Fibroblast of the conjunctiva (primary cell): Measurements from ENCODE around the gene ABR.
A peak's percentile ranks its signal among the peaks of the same experiment; 100 is the strongest.
"Not testable (repeated sequence)": the region's sequence is repeated elsewhere in the genome, so short reads cannot be mapped to it uniquely, and the experiment has no call there.

Experiments
- DNase-seq: peaks from one replicate; pipeline ENCODE4 v3.0.0-alpha.2; 2010; ENCODE audit warnings: low read depth

Gene ABR

DNA sequence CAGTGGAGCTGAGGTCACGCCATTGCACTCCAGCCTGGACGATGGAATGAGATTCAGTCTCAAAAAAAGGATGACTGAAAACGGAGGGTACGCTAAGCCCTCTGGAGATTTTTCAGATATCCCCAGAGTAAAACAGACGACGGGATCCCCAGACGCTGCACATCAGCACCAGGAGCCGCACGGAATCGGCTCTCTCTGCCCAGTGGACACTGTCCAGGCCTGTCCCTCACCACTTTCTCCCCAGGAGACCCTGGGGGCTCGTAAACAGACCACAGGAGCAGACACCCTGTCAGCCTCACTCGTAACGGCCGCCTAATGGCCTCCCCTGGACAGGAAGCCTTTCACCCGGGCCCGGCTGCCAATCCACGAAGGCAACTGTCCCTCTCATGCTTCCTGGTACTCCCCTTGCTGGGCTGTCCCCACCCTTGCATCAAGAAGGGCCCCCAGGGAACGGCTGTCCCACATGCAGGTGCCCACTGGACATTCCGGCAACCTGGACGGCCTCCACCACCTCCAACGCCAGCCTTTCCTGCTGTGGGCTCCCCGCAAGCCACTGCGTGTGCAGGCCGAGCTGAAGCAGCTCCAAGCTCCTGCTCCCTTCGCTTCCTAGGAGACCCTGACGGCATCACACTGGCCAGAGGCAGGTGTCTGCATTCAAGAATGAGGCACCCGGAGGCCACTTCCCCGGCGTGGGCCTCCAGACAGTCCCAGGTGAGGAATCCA, 108.5 kb downstream of the ABR start:
- no peak for DNase-seq

DNA sequence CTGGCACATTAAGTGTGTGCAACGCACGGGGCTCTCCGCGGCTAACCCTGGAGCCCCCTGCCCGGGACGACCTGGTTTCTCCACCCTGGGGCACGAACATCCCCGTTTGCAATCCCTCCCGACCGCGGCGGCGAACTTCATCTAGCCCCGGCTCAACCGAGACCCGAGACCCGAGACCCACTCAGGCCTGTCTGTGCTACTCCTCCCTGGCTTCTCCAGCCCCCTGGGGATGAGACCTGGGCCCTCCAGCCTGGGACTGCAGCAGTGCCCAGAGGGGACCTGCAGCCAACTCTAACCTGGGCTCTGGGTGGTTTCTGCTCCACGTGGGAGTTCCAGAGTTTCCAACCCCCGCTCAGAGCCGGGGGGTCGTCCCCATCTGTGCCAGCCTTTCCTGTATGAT, 109.4 kb downstream of the ABR start:
- no peak for DNase-seq

DNA sequence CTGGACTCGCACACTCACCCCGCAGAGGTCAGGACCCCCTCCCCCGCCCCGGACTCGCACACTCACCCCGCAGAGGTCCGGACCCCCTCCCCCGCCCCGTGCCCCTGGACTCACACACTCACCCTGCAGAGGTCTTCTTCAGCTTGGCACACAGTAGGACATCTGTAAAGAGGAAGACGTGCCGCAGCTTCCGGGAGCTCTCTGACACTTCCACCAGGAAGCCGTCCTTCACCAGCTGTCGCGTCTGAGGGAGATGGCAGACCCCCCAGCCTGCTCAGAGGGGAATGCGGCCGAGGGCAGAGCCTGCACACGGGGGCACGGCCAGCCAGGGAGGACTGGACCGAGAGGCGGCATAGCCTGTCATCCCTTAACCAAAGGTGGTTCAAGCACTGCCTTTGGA, 109.9 kb downstream of the ABR start:
- DNase-seq, result no peak

DNA sequence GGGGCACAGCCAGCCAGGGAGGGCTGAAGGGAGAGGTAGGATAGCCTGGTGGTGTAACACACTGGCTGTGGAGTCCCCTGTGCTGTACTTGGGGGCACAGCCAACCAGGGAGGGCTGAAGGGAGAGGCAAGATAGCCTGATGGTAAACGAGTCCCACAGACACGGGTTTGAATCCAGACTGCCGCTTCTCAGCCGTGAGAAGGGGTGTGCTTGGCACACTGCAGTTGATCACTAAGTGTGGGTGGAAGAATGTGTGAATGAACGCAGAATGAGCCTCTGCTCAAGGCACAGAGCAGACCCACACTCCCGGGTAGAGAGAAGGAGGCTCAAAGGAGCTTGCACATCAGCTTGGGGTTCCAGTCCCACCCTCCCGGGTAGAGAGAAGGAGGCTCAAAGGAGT, 111.4 kb downstream of the ABR start:
- no peak for DNase-seq

- DNase-seq, result no peak
Measured at GRCh38 chr17:1067282-1067956, 112.4 kb downstream of the ABR start.

GRCh38 chr17:1065416-1065815, 114.4 kb downstream of the ABR start:
- DNase-seq, result not testable (repeated sequence)

- peak; percentile 94 for DNase-seq
Measured at GRCh38 chr17:1060991-1061390, 118.8 kb downstream of the ABR start.

DNA sequence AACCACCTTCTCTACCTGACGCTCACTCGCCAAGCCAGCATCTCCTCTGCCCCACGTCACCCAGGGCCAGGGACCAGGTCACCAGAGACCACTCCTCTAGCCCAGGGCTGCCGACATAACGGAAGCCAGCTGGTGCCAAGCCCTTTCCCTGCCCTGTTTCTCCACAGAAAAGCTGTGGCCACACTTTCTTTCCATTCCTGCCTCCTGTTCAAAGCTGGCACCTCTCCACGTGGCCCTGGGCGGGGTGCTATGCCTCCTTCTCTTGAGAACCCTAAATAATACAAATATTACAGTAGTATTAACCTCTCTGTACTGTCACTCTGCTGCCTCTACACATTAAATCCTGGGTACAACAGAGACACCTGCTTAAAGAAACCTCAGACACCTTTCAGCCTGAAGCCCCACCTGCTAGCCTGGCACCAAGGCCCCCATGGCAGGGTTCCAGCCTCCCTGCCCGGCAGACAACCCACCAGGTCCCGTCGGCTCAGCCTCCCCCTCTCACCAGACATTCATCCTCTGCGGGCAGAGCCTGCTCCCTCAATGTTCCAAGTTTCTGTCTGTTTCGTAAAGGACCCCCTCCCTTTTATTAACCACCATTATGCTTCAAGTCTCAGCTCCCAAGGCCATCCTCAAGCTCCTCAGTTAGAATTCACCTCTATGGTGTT, 120.5 kb downstream of the ABR start:
- no peak for DNase-seq

- DNase-seq, result no peak
Measured at GRCh38 chr17:1058423-1059130, 121.2 kb downstream of the ABR start.

DNA sequence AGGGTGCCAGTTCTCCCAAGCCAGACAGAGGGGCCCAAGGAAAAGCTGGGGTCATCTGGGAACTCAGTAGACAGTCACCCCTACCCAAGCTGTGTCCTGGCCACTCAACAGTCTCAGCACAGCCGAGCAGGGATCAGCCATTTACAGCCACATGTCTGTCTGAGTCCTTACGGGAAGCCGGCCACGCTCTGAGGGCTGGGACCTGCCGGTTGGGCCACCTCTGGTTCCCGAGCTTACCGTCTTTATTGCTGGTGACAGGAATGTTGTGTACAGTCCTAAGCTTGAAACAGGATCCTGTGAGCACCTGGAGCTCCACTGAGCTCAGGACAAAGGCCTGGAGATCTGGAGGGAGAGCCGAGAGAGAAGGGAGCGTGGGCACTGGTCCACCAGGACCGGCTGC, 123.0 kb downstream of the ABR start:
- DNase-seq, result no peak

GRCh38 chr17:1055751-1056645, 123.8 kb downstream of the ABR start:
- peak; percentile 39 for DNase-seq

GRCh38 chr17:1055231-1055630, 124.5 kb downstream of the ABR start:
- no peak for DNase-seq

- DNase-seq, result no peak
Measured at GRCh38 chr17:1054656-1055055, 125.1 kb downstream of the ABR start.

DNA sequence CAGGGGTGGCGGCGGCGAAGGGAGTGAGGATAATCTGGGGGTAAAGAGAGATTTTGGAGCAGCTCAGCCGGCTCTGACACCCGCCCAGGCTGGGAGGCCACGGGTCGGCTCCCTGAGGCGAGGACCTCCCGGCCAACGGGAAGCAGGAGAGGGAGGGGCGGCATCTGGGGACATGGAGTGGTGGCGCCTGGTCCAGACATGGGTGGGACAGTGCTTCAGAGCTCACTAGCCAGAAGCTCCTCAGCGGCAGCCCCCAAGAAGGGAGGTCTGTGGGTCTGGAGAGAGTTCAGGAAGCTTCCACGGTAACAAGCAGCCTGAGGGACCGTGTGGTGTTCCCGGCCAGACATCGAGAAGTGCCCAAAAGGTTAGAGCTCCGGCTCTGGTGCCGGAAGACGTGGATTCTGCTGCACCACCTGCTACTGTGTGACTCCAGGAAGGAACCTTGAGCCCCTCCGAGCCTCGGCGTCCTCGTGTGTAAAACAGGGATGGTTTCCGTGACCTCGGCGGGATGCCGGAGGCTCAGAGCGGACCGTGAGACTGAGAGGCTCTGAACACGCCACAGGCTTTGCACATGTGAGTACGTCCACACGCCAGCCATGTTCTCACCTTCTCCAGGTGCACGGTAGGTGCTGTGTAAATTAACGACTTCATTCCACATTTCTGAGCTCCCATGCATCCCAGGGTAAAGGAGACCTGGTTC, 126.0 kb downstream of the ABR start:
- no peak for DNase-seq

- no peak for DNase-seq
Measured at GRCh38 chr17:1050996-1051925, 128.5 kb downstream of the ABR start.

GRCh38 chr17:1050246-1050995, 129.4 kb downstream of the ABR start:
- no peak for DNase-seq

DNA sequence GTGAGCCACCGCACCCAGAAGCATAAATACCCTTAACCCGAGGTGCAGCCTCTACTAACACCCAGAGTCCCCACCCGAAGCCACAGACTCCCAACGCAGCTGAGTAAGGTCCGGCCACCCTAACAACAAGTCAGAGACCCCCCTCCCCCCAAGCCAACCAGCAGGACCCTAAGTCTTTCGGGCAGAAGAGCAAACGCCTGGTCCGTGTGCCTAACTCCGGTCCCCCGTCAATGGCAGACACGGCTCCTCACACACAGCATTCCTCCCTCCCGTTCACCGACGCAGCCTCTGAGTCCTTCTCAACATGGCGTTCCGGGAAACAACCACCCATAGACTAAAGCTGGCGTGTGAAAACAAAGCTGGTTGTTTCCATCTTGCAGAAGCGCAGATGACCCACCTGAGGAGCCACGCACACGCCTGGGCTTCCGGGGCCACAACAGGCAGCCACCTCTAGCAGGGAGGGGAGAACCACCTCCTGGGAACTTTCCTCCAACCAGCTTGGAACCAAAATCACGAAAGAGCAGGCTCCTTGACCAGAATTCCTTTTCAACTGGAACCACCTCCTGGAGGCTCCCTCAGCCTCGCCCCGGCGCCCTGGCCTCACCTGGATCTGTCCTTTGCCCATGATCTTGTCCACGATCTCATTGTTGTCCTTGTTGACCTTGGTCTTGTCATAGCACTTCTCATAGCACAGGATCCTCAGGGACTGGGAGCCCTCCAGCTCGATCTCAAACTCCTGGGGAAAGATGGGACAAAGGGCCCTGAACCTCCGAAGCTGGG, 130.1 kb downstream of the ABR start:
- DNase-seq, result no peak

DNA sequence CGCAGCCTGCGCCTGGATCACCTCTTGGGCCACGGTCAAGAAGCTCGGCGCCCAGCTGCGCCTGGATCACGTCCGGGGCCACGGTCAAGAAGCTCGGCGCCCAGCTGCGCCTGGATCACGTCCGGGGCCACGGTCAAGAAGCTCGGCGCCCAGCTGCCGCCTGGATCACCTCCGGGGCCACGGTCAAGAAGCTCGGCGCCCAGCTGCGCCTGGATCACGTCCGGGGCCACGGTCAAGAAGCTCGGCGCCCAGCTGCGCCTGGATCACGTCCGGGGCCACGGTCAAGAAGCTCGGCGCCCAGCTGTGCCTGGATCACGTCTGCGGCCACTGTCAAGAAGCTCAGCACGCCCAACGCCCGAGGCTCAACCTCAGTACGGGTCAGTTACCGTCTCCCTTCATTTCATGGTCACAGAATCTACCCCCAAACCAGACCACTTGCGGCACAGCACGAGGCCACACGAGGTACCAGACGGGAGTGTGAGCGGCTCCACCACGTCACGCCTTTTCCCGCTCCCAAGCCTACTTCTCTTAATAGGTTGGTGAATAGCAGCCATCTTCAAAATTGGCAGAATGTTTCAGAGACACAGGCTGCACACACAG, 131.2 kb downstream of the ABR start:
- DNase-seq, result not testable (repeated sequence)
